NCI-H2196 (cell line): ENCODE measurements around the gene DOCK2.

Source experiments
- DNase-seq: peaks from one replicate; lab custom pipeline; 2025; ENCODE audit not compliant: unreplicated experiment; lab: John Stamatoyannopoulos, UW

Gene DOCK2

GRCh38 chr5:170025853-170026252 is 388.8 kb downstream of the DOCK2 start:
- no peak for DNase-seq

GRCh38 chr5:170028124-170028523 is 391.0 kb downstream of the DOCK2 start:
- DNase-seq: no peak

- no peak for DNase-seq
Measured at GRCh38 chr5:170034231-170034630, 397.2 kb downstream of the DOCK2 start.

GRCh38 chr5:170038241-170038640 is 401.2 kb downstream of the DOCK2 start:
- no peak for DNase-seq

GRCh38 chr5:170039830-170040229 is 402.8 kb downstream of the DOCK2 start:
- no peak for DNase-seq

GRCh38 chr5:170046241-170046640 is 409.2 kb downstream of the DOCK2 start:
- DNase-seq: no peak

- no peak for DNase-seq
Measured at GRCh38 chr5:170049713-170050112, 412.6 kb downstream of the DOCK2 start.

- no peak for DNase-seq
Measured at GRCh38 chr5:170053896-170054295, 416.8 kb downstream of the DOCK2 start.

- no peak for DNase-seq
Measured at GRCh38 chr5:170055606-170056005, 418.5 kb downstream of the DOCK2 start.

- DNase-seq: no peak
Measured at GRCh38 chr5:170056561-170057267, 419.6 kb downstream of the DOCK2 start.

GRCh38 chr5:170057311-170057710 is 420.2 kb downstream of the DOCK2 start:
- no peak for DNase-seq

GRCh38 chr5:170059221-170059620 is 422.1 kb downstream of the DOCK2 start:
- no peak for DNase-seq

- DNase-seq: no peak
Measured at GRCh38 chr5:170067152-170067551, 430.1 kb downstream of the DOCK2 start.

- no peak for DNase-seq
Measured at GRCh38 chr5:170067574-170068170, 430.6 kb downstream of the DOCK2 start.

GRCh38 chr5:170069512-170069911 is 432.4 kb downstream of the DOCK2 start:
- DNase-seq: no peak

GRCh38 chr5:170070556-170071412 is 433.7 kb downstream of the DOCK2 start:
- DNase-seq: peak; percentile 19

GRCh38 chr5:170071748-170072147 is 434.7 kb downstream of the DOCK2 start:
- no peak for DNase-seq

GRCh38 chr5:170075696-170076095 is 438.6 kb downstream of the DOCK2 start:
- DNase-seq: no peak

- DNase-seq: no peak
Measured at GRCh38 chr5:170076211-170076610, 439.1 kb downstream of the DOCK2 start.

GRCh38 chr5:170076739-170077138 is 439.7 kb downstream of the DOCK2 start:
- DNase-seq: no peak

GRCh38 chr5:170077526-170077925 is 440.5 kb downstream of the DOCK2 start:
- DNase-seq: no peak

GRCh38 chr5:170078458-170078857 is 441.4 kb downstream of the DOCK2 start:
- DNase-seq: no peak
